ENCODE data around the gene SRBD1. TPM values are rescaled to one million over a fixed set of nuclear protein-coding genes. Genes with fewer than 3 reads are reported as not detected.
"Not testable (repeated sequence)": the region's sequence is repeated elsewhere in the genome, so short reads cannot be mapped to it uniquely, and the experiment has no call there.

SRBD1 gene
- total RNA-seq, 1 donor from 2014 or later = 9.1 TPM

DNA sequence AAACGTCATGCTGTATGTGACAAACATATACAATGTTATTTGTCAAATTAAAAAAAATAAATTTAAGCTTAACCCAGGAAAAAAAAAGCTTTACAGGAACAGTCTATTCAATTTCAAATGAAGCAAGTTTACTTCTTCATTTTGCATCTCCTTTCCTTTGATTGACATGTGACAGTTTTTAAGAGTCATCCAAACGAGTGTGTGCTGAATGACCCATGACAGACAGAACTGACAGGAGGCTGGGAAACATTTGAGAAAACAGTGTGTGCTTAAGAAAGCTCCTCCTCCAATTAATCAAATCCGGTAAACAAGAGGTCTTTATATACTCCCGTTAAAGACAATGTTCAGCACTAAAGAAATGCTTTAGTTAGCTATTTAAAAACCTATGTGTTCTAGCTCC, 177.7 kb downstream of the SRBD1 start:
- Histone ChIP-seq H3K27me3 (no peaks in the 10 kb centered on the region), H3K4me1 (no peaks in the 10 kb centered on the region), H3K4me3 (no peak overlapping the region), H3K9me3 (no peaks in the 10 kb centered on the region), H3K36me3 (no peaks in the 10 kb centered on the region), H3K27ac (no peak overlapping the region)
- intact Hi-C loops (cut with DNase I) = no loop called here
- no peak for DNase-seq (ENCODE audit: extremely low spot score in 2 of 2)
- TF ChIP-seq POLR2AphosphoS5 (IDR thresholded peaks at IDR 0.05; ENCODE audit: insufficient read depth in 1 of 2, low read depth in 1 of 2) (no peak), POLR2A (IDR thresholded peaks at IDR 0.05) (no peak)
- TF ChIP-seq, protein P1, sequence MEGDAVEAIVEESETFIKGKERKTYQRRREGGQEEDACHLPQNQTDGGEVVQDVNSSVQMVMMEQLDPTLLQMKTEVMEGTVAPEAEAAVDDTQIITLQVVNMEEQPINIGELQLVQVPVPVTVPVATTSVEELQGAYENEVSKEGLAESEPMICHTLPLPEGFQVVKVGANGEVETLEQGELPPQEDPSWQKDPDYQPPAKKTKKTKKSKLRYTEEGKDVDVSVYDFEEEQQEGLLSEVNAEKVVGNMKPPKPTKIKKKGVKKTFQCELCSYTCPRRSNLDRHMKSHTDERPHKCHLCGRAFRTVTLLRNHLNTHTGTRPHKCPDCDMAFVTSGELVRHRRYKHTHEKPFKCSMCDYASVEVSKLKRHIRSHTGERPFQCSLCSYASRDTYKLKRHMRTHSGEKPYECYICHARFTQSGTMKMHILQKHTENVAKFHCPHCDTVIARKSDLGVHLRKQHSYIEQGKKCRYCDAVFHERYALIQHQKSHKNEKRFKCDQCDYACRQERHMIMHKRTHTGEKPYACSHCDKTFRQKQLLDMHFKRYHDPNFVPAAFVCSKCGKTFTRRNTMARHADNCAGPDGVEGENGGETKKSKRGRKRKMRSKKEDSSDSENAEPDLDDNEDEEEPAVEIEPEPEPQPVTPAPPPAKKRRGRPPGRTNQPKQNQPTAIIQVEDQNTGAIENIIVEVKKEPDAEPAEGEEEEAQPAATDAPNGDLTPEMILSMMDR (IDR thresholded peaks at IDR 0.05) = no peak

DNA sequence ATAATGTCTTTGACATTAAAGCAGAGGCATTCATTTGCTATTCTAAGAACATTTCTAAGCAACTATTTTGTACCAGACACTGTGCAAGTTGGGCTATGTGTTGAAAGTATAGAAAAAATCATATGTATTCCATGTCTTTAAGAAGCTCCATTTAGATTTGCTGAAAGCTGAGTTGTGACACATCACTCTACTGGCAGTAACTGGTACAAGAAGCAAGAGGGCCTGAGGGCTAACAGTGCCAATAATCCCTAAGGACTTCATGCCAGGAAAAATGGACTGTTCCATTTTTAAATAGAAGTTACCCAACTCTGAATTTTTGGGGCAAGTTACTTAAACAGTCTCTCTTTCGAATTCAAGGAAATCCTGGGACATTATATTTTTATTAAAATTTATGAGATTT, 178.7 kb downstream of the SRBD1 start:
- no peak overlapping the region for H3K4me3 ChIP-seq
- no peak for DNase-seq (ENCODE audit: extremely low spot score in 2 of 2)
- H3K27me3 ChIP-seq = no peaks in the 10 kb centered on the region
- H3K9me3 ChIP-seq = no peaks in the 10 kb centered on the region
- intact Hi-C loops (cut with DNase I) = no loop called here
- H3K4me1 ChIP-seq = no peaks in the 10 kb centered on the region
- TF ChIP-seq POLR2AphosphoS5 (IDR thresholded peaks at IDR 0.05; ENCODE audit: insufficient read depth in 1 of 2, low read depth in 1 of 2) = no peak
- no peak overlapping the region for H3K27ac ChIP-seq
- H3K36me3 ChIP-seq = no peaks in the 10 kb centered on the region

DNA sequence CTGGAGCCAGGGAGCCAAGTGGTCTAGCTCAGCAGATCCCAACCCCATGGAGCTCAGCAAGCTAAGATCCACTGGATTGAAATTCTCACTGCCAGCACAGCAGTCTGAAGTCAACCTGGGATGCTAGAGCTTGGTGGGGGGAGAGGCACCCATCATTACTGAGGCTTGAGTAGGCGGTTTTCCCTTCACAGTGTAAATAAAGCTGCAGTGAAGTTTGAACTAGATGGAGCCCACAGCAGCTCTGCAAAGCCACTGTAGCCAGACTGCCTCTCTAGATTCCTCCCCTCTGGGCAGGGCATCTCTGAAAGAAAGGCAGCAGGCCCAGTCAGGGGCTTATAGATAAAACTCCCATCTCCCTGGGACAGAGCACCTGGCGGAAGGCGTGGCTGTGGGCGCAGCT, 185.0 kb downstream of the SRBD1 start:
- H3K9me3 ChIP-seq; H3K4me1 ChIP-seq; intact Hi-C loops (cut with DNase I); H3K36me3 ChIP-seq; H3K27ac ChIP-seq; H3K4me3 ChIP-seq; H3K27me3 ChIP-seq; DNase-seq (ENCODE audit: extremely low spot score in 2 of 2): not testable (repeated sequence)

DNA sequence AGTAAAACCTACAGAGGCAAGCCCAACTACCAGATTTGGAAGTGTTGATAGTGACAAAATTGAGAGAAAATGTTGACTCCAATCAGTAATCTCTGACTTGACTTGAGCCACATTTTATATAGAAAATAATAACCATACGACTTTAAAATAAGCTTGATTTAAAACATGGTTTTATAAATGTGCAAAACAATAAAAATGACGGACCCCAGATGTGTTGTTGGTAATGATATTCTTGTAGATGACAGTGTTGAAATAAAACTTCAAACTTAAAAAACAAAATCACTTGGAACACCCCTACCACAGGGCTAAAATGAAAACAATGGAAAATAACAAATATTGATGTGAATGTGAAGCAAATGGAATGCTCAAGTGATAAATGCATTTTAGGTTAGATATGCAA, 188.1 kb downstream of the SRBD1 start:
- intact Hi-C loops (cut with DNase I) = no loop called here
- Histone ChIP-seq H3K27me3 (no peaks in the 10 kb centered on the region), H3K27ac (no peak overlapping the region), H3K4me3 (no peak overlapping the region), H3K9me3 (no peaks in the 10 kb centered on the region), H3K36me3 (peaks cover 0 to under 1% of the 10 kb centered on the region in 2 donors), H3K4me1 (no peaks in the 10 kb centered on the region)
- no peak for DNase-seq (ENCODE audit: extremely low spot score in 2 of 2)
- TF ChIP-seq POLR2A (IDR thresholded peaks at IDR 0.05) (no peak), POLR2AphosphoS5 (IDR thresholded peaks at IDR 0.05; ENCODE audit: insufficient read depth in 1 of 2, low read depth in 1 of 2) (no peak)
- TF ChIP-seq, protein P1 (IDR thresholded peaks at IDR 0.05) = no peak

DNA sequence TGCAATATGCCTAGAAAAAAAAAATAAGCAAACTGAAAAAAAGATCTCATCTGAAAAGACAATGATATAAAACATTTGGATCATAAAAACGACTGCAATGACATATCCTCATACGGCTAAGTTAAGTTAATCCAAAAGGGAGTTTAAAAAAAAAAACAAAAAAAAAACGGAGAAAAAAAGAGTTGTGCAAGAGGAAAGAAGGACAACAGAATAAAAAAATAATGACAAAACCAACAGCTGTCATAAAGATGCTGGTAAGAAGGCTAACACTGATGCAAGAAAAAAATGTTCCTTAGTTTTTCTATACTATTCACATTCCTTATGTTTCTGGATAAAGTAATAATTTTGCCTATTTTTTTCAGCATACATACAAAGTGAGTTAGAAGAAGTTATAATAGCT, 192.5 kb downstream of the SRBD1 start:
- TF ChIP-seq, protein P1 (IDR thresholded peaks at IDR 0.05) = no peak
- TF ChIP-seq POLR2AphosphoS5 (IDR thresholded peaks at IDR 0.05; ENCODE audit: insufficient read depth in 1 of 2, low read depth in 1 of 2) = no peak
- no peak for TF ChIP-seq POLR2A (IDR thresholded peaks at IDR 0.05)
- DNase-seq (ENCODE audit: extremely low spot score in 2 of 2) = no peak
- Histone ChIP-seq H3K36me3 (peaks cover 0 to 10% of the 10 kb centered on the region in 2 donors), H3K9me3 (no peaks in the 10 kb centered on the region), H3K4me1 (peaks cover 8% of the 10 kb centered on the region), H3K27ac (no peak overlapping the region), H3K4me3 (no peak overlapping the region), H3K27me3 (no peaks in the 10 kb centered on the region)
- intact Hi-C loops (cut with DNase I) = no loop called here

DNA sequence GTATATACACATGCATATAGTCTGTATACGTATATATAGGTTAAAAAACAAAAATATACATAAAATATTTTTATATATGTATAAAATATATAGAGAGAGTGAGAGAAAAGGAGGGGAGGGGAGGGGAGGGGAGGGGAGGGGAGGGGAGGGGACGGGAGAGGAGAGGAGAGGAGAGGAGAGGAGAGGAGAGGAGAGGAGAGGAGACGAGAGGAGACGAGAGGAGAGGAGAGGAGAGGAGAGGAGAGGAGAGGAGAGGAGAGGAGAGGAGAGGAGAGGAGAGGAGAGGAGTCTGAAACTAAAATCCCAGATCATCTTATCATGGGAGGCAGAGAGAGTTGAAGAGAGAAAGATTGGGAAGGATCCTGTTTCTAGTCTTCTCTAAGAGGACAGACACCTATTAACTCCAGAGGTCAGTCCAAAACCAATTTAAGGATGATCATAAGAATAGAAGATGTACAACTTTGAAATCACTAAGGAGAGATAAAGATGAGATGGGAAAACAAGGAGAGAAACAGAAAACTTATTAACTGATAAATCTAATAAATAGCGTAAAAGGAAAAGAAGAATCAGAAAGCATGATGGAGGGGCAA, 195.4 kb downstream of the SRBD1 start:
- TF ChIP-seq POLR2A (IDR thresholded peaks at IDR 0.05) = no peak
- TF ChIP-seq POLR2AphosphoS5 (IDR thresholded peaks at IDR 0.05; ENCODE audit: insufficient read depth in 1 of 2, low read depth in 1 of 2) = no peak
- TF ChIP-seq, protein P1 (IDR thresholded peaks at IDR 0.05) = no peak
- peaks cover 0 to 10% of the 10 kb centered on the region in 2 donors for H3K36me3 ChIP-seq
- intact Hi-C loops (cut with DNase I) = no loop called here
- H3K27ac ChIP-seq = no peak overlapping the region
- H3K27me3 ChIP-seq = no peaks in the 10 kb centered on the region
- H3K9me3 ChIP-seq = no peaks in the 10 kb centered on the region
- H3K4me3 ChIP-seq = no peak overlapping the region
- no peak for DNase-seq (ENCODE audit: extremely low spot score in 2 of 2)
- peaks cover 19% of the 10 kb centered on the region for H3K4me1 ChIP-seq
